GM11168 (cell line): Measurements from ENCODE around the gene CPED1.
"Not testable (repeated sequence)": the region's sequence is repeated elsewhere in the genome, so short reads cannot be mapped to it uniquely, and the experiment has no call there.

Source experiments
- in situ Hi-C: fragments of 300-500 bp; cut with MboI; formaldehyde crosslinking; loops from one replicate; pipeline ENCODE4 v1.12.0; 2022; ENCODE audit warnings: low sequenced_read_pairs; ENCODE audit not compliant: unreplicated experiment

CPED1 gene

DNA sequence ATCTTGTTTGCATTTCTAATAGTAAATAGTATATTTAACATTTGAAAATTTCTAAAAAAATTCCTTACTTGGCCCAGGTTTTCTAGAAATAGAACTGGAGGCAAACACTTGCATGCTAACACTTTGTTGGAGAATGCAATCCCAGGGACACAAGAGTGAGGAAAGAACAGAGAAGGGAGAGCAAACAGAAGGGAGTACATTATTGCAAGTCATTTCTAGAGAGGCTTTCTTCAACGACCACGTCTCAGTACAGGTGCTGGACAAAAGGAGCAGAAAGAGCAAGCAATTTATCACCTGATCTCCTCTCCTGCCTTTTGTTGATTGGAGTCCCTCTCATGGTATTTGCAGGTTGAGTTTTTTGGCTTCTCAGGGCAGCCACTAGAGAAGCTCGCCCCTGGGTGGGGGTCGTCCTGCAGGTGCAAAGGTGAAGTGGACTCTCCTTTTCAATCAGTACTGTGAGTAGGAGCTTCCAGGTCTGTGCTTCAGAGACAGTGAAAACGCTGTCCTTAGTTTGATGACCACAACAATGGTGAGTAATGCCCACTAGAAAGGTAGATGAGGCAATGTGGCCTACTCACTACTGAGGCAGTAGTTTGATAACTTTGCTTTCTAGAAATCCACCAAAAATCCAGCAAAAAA lies 5.2 kb downstream of the CPED1 start:
- in situ Hi-C loops = loop anchor here (10.0 to 25.0 kb wide), 3 partner anchors 81 to 544 kb away; no protein-coding TSS in a partner anchor

DNA sequence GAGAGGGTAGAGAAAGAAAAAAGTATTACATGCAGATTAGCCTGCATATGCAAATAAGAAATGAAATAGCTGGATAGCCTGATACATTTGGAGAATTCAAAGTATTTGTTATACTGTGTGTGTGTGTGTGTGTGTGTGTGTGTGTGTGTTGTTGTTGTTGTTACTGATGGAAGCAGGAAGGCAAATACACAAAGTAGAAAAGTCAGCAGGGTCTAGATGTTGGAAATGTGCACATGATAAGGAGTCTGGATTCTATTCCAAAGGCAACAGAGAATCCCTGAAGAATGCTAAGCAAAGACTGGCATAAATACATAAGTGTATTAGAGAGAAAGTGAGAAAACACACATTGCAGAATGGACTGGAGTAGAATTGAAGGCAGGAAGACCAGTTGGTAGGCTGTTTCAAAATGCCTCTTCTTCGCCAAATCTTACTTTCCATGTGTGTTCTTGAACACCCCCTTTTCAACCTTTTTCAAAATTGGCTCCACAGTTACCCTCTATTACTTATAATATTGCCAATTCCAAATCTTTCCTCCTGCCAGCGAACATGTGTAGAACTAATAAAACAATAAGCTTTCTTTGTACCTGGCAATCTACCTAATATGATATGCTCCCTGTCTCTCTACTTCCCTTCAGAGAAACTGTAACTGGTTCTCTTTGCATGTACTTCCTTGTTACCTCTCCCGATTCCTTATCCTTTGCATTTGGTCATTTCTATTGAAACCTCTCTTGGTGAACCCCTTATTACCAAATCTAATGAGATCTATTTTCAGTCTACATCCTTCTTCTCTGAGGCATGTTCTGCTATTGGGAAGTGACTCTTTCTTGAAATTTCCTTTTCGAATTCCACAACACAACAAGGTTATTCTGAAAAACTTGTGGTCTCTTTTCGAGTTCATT lies 6.2 kb downstream of the CPED1 start:
- in situ Hi-C loops = loop anchor here (10.0 to 25.0 kb wide), 3 partner anchors 80 to 543 kb away; no protein-coding TSS in a partner anchor

DNA sequence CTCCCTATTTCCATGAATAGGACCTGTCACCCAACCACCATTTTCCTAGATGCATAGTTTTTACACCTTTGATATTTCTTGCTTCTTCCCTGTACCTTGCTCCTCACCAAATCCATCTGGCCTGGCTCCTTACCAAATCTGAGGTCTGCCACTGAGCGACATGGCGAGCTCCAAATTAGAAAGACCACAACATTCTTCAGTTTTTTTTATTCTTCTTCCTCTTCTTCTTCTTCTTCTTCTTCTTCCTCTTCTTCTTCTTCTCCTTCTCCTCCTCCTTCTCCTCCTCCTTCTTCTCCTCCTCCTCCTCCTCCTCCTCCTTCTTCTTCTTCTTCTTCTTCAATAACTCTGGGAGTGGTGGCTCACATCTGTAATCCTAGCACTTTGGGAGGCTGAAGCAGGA lies 7.1 kb downstream of the CPED1 start:
- in situ Hi-C loops = loop anchor here (10.0 to 25.0 kb wide), 3 partner anchors 79 to 542 kb away; no protein-coding TSS in a partner anchor

DNA sequence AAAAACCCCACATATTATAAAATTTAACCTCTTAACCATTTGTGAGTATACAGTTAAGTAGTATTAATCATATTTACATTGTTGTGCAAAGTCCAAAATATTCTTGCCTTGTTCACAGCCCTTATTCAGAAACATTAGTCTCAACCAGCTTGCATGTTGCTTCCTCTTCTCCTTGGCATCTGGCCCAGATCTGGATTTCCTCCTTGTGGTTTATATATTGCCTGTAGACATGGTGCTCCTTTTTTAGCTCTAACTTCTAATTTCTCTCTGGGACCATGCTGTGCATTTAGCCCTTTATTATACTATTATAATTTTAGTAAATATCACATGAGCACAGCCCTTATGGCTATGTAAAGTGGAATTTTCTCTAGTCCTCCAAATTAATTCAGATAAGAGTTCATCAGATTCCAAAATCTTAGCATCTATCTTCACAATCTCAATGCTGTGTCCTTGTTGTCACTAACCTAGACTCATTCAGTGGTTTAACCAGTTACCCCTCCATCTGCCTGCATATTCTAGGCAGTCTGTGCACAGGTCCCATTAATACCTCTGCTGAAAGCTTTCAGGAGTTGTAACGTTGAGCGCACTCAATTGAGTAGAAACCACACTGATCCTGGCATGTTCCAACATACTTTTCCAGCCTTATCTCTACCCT lies 7.9 kb downstream of the CPED1 start:
- in situ Hi-C loops = loop anchor here (10.0 to 25.0 kb wide), 3 partner anchors 78 to 541 kb away; no protein-coding TSS in a partner anchor

DNA sequence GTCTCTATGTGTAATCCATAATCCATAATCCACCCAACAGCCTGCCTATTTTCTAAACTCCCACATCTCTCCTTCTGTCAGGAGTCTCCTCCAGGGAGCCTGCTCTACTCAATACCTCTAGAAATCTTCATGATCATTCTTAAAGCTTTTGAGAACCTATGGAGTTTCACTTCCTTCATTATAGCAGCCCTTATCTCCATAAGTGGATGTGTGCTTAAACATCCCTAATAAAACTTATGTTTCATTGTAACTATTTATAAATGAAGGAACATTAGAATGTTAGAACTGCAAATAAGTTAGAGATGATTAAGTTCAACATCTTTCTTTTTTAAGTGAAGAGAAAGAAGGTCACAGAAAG lies 8.5 kb downstream of the CPED1 start:
- in situ Hi-C loops = loop anchor here (10.0 to 25.0 kb wide), 3 partner anchors 78 to 540 kb away; no protein-coding TSS in a partner anchor

DNA sequence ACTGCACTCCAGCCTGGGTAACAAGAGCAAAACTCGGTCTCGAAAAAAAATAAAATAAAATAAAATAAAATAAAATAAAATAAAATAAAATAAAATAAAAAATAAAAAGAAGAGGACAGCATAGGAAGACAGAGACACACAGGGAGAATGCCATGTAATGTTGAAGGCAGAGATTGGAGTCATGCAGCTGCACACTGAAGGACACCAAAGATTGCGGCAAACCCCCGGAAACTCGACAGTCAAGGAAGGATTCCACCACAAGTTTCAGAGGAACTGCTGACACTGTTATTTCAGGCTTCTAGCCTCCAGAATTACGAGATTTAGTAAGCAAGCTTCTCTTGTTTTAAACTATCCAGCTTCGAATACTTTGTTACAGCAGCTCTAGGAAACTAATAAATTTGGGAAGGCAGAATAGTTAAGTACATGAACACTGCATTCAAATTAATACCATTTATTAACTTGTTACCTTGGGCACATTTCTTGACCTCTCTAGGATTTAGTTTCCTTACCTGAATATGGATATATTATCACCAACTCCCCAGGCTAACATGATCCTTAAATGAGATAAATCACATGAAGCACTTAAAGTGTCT lies 9.5 kb downstream of the CPED1 start:
- in situ Hi-C loops = loop anchor here (10.0 to 25.0 kb wide), 3 partner anchors 77 to 539 kb away; no protein-coding TSS in a partner anchor

DNA sequence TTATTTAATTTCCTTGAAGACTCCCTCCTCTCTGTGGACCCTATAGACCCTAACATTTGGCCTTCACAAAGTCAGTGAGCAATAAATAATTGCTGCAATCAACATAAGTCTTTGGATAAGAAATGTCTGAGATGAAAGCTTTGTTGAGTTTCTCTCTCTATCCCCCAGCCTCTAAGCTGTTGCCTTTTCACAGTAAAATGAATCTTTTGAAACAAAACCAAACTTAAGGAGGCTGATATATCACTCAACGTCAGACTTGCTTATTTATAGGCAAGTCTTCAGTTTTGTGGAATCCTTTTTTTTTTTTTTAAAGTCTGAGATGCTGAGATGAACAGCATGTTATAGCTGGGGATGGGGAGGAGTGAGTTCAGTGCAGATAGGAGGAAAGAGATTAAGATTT lies 10.0 kb downstream of the CPED1 start:
- in situ Hi-C loops = loop anchor here (10.0 to 25.0 kb wide), 3 partner anchors 76 to 539 kb away; no protein-coding TSS in a partner anchor

DNA sequence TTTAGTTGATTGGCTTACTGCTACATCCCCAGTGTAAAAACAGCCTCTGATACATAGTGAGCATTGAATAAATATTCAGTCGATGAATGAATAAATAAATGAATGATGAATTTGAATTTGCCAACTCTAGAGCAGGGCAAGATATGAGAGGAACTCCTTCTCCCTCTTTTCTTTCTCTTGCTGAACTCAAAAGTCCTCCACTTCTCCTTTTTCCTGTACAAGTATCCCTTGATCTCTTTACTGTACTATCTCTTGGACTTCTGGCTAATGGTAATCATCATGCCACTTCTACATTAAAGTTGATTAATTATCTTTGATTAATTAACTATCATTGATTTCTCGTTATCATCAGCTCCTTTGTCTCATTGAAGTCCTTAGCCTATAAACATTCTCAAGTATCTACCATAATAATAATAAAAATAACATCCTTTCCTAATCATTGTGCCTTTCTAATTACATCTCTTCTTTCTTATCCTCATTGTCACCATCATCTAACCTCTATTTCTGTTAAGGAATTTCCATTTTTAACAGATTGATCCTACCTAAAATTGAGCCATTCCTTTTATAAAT lies 10.6 kb downstream of the CPED1 start:
- in situ Hi-C loops = loop anchor here (10.0 to 25.0 kb wide), 3 partner anchors 76 to 538 kb away; no protein-coding TSS in a partner anchor

DNA sequence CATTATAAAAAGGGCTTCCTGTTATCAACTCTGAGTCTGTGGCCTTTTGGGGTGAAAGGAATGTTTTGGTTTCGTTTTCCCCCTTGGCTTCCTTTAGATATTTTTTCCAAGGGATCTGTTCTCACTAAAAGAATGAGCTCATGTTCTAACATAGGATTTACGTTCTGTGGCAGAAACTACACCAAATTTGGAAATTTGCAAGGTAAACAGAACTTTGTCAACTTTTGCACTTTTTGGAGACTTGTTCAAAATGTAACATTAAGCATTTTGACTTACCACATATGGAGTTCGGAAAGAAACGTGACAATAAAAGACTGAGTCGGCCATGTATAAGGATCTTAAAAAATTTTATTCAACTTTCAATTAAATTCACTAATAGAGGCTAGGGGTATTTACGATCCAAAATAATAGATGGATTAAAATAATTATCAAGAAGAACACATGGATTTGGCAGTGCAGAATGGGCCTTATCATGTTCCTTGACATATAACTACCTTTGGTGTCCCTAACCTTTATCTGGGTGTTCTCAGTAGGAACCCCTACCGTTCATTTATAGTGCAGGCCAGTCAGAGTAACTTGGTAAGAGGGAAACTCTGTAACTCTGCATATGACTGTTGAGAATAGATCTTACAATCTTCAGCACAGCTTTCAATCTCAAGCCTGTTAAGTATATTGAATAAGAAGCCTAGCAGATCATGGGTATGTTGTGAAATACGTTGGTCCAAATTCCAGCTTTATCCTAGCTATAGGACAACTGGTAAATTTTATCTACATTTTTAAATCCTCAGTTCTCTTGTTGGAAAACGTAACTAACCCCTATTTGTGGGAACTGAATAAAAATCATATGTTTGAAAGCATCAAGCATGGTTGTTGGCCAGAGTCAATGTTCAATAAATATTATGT lies 11.8 kb downstream of the CPED1 start:
- in situ Hi-C loops = no loop called here

DNA sequence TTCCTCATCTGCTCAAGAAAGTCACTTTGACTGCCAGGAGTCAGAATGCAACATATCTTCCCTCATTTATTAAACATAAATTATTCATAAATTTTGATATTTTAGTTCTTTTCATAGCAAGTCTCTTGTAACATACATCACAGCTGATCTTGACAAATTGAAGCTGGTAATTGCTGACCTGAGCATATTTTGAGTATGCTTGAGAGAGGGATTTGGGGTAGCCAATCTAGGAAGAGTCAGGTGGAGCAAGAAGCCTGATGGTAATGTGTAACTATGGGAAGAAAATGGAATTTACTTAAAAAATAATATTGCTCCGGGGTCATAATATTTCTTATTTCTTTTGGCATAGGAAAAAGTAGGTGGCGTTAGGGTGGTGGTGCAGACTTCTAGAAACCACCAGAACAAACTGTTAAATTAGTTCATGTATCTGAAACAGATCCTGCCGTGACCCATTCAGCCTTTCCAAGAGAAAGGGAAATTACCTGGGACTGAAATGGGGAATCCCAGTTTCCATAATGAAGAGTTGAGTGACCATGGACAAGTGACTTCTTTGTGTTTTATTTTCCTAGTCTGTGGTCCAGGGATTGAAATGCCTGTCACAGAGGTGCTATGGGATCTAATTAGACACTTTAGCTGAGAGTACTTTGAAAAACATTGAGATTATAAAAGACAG lies 12.9 kb downstream of the CPED1 start:
- in situ Hi-C loops = no loop called here

DNA sequence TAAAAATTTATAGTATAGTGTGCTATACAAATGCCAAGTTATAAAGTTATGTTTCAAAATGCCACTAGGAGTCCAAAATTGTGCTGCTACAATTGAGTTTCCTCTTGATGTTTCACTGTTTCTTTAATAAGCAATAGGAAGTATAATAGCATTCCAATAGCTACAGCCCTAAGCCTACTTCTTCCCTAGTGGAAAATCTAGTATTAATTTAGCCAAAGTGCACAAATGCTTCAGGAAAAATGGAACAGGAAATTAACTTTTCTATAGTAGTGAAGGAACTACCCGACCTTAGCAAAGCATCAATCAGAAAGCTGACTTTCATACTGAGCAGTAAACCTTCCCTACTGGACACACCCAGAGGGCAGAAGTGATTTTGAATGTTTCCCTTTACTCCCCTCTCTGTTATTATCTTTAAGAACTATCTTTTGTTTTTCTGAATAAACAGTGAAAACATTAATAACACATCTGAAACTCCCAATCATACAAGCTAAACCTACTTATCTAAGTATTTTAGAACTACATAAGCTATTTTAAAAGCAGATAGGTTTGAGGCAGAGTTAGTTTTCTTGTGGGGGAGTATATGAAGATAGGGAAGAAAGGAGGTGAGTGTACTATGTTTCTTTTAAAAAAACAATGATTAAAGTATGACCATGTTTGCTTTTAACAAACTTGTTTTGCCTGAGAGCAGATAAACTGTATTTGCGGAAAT lies 13.7 kb downstream of the CPED1 start:
- in situ Hi-C loops = no loop called here

DNA sequence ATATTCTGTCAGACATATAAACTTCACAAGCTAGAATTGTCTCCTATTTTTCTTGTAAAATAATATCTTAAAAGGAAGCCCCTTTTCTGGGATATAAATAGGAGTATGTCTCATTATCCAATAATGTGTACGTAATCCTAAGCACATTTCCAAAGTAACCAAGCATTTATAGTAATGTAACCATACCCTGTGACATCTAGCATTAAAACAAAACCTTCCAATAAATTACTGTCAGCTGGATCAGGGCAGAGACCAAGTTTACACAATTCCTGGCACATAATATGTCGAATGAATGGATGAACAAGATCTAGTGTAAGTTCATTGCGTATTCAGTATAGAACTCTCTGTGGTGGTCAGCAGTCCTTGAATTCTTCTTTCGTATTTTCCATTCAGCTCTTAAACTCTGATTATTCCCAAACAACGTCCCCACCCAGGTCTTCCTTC lies 14.3 kb downstream of the CPED1 start:
- in situ Hi-C loops = no loop called here

DNA sequence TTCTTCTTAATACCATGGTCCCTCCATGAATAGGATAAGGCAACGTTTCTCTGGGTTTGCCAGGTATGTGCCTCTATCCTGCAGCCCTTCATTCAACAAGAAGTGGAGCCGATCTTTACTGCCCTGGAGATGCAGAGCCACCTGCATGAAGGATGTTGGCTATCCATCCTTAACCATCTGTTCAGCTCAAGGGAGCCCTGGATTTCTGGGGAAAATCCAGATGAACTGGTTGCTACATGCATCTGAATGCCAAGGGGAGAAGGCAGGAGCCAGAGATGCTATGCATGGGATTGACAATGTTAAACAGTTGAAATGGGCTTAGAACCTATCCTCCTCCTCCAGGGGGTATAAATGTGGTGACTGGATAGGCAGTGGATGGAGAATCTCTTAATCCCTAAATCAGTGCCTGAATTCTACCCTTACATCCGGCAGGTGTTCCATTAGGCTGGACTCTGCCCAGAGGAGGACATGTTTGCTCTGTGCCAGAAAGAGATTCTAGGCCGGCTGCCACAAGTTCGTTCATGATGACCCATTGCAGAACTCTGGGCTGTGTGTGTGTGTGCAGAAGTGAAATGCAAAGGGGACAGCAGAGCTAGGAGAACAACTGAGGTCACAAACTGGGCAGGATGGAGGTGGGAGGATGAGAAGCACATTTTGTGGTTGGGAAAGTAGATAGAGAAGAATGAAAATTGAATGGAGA lies 15.6 kb downstream of the CPED1 start:
- in situ Hi-C loops = no loop called here

DNA sequence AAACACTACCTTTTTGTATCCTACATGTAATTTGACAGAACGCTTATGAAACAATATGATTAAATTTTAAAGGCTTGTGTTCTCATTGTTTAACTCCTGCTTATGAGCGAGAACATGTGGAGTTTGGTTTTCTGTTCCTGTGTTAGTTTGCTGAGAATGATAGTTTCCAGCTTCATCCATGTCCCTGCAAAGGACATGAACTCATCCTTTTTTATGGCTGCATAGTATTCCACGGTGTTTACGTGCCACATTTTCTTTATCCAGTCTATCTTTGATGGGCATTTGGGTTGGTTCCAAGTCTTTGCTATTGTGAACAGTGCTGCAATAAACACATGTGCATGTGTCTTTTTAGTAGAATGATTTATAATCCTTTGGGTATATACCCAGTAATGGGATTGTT lies 16.5 kb downstream of the CPED1 start:
- in situ Hi-C loops = not testable (repeated sequence)

DNA sequence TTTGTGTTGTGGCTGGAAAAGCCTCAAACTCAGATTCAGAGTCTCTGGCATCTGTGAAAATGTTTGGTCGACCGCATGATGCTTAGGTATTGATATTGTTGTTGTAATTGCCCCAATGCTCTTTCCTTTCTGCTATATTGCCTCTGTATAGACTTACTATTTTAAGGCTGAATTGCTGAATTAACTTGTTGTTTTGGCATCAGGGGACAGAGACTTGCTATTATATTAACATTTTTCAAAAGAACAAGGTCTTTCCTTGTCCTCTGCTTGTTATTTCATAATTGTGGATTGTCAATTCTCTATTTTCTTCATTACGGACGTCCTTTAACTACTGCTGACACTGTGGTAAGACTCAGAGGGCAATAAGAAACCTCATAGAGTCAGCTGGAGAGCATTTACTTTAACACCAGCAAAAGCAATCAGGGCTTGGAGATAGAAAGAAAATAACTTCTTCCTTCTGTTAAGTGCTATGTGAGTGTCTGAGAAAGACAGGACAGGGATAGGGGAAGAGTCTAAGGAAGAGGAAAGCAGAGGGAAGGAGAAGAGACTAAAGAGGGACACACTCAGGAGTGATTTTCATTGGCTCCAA lies 17.6 kb downstream of the CPED1 start:
- in situ Hi-C loops = no loop called here

DNA sequence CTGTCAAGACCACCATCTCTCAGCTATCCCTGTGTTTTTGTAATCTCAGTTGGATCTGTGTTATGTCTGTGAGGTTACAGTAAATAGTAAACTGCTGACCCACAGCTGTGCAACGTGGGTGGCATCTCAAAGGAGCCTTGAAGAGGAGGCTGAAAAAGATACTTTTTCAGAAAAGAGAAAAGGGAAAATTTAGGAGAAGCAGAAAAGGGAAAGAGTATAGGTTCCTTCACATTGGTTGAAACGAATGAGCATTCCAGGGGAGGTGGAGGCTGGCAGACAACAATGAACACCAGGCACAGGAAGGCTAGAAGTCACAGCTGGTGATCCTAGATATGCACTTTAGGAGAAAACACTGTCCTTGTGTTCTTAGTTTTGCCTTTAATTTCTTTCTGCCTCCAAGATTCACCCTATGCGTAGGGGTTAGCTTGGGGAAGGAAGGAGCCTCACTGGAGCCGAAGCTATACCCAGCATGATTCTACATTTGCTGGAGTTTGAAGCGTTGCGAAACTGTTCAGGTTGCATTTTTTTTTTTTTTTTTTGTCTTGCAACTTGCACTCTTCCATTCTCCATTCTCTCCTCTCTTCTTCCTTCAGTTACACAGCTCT lies 18.3 kb downstream of the CPED1 start:
- in situ Hi-C loops = no loop called here
